LNCaP clone FGC (cell line): Measurements from ENCODE around the gene TENM3.

ENCODE experiments used
- DNase-seq: peaks from one replicate; pipeline ENCODE4 v3.0.0-alpha.2; 2011; ENCODE audit warnings: low read depth
- H3K4me3 ChIP-seq: 2 replicates; pipeline ENCODE4 v1.5.1; 2011; ENCODE audit warnings: mild to moderate bottlenecking, low read depth, low read length, control low read depth
- TF ChIP-seq, protein P1 (sequence below): IDR thresholded peaks from 2 replicates; pipeline ENCODE4 v1.5.1; 2012; ENCODE audit warnings: mild to moderate bottlenecking; ENCODE audit not compliant: control insufficient read depth, insufficient read depth; ENCODE audit errors: extremely low read depth

TENM3 gene

GRCh38 chr4:182216005-182216404, 27.2 kb upstream of the TENM3 start:
- TF ChIP-seq, protein P1, sequence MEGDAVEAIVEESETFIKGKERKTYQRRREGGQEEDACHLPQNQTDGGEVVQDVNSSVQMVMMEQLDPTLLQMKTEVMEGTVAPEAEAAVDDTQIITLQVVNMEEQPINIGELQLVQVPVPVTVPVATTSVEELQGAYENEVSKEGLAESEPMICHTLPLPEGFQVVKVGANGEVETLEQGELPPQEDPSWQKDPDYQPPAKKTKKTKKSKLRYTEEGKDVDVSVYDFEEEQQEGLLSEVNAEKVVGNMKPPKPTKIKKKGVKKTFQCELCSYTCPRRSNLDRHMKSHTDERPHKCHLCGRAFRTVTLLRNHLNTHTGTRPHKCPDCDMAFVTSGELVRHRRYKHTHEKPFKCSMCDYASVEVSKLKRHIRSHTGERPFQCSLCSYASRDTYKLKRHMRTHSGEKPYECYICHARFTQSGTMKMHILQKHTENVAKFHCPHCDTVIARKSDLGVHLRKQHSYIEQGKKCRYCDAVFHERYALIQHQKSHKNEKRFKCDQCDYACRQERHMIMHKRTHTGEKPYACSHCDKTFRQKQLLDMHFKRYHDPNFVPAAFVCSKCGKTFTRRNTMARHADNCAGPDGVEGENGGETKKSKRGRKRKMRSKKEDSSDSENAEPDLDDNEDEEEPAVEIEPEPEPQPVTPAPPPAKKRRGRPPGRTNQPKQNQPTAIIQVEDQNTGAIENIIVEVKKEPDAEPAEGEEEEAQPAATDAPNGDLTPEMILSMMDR, result no peak
- DNase-seq, result no peak

GRCh38 chr4:182219411-182220056, 23.7 kb upstream of the TENM3 start:
- no peak for DNase-seq
- no peak overlapping the region for H3K4me3 ChIP-seq
- TF ChIP-seq, protein P1, result no peak

More at GRCh38 chr4:182216005-182216404, 27.2 kb upstream of the TENM3 start:
- H3K4me3 ChIP-seq, result no peak overlapping the region

DNA sequence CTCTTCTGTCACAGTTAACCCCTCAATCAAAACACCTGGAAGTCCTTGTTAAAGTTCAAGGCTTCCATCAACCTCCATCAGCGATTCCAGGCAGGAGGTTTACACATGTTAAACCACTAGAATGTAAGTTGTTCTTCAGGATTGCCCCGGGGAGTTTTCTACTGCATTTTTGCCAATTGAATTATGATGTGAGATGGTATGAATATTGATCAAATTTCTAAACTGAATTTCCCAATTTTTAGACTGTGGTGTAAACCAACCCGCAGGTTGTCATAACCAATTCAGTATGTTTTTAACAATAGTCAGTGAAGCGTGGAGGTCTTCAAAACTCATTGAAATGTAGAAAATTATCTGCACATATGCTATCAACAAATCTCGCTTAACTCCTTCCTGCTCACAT, 21.2 kb upstream of the TENM3 start:
- H3K4me3 ChIP-seq, result no peak overlapping the region
- TF ChIP-seq, protein P1, result no peak

GRCh38 chr4:182222766-182223165, 20.4 kb upstream of the TENM3 start:
- TF ChIP-seq, protein P1, result no peak
- no peak for DNase-seq
- no peak overlapping the region for H3K4me3 ChIP-seq

More for the DNA sequence above, 21.2 kb upstream of the TENM3 start:
- no peak for DNase-seq

DNA sequence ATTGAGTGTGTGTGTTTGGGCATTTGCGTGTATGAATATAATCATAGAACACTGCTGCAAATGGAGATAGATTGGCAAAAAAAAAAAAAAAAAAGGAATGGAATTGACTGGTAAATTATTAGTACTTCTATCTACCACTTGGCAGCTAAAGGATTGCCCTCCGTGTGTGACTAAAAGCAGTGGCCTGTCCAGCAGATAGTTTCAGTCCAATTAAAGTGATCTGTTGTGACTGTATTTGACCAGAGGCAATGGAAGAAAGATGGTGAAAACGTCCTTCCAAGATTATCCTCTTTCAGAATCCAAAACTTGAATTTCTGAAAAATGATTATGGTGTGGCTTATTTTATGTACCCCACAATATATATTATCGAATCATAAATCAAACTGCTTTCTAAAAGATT, 19.5 kb upstream of the TENM3 start:
- no peak overlapping the region for H3K4me3 ChIP-seq
- TF ChIP-seq, protein P1, result no peak
- no peak for DNase-seq

DNA sequence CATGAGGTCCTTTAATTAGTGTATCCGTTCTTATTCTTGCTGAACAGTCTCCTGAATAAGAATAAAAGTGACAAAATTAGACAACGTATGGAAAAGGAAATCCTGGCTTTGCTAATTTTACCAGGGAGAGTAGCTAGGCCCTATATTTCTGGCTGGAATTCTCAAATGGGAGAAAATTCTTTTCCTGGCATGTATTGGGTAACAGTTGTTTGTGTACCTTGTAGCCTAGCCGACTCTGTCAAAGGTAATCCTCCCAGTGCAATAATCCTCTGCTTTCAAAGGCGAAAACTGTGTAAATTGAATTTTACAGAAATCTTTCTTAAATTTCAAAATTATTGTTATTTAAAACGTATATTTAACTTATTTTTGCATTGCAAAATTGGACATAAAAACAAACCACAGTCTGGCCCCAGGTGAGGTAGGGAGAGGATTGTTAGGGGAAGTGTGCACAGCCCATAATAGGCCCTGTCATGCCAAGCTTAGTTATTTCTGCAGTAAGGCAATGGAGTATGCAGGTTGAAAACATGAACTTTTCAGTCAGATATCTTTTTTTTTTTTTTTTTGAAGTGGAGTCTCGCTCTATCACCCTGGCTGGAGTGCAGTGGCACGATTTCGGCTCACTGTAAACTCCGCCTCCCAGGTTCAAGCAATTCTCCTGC, 18.9 kb upstream of the TENM3 start:
- TF ChIP-seq, protein P1, result no peak
- no peak overlapping the region for H3K4me3 ChIP-seq
- no peak for DNase-seq

DNA sequence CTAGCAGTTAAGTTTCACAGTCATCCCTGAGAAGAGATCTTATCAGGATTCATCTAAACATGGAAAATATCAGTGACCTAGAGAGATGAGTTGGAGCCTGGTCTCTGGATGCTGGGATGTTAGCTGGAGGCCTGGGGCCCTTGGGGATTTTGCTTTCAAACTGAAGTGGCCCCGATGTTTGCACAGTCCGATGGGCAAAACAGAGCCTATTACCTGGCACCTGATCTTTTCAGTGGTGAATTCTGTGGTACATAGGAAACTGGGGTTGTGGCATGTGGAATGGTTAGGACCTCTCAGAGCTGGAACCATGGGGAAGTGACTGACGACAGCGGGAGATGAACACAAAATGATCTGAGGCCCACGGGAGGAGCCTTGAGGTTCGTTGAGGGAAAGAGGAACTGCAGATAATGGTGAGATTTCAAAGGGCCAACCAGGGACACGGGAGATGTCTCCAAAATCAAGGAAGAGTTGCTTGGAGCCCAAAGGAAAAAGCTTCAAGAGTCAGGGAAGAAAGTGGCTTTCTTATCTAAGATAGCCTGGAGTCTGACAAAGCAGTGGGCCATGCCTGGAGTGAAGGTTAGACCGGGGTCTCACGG, 17.8 kb upstream of the TENM3 start:
- no peak overlapping the region for H3K4me3 ChIP-seq
- DNase-seq, result no peak
- TF ChIP-seq, protein P1, result no peak
